ENCODE measurements around the gene POMT2. TPM values are rescaled to one million over a fixed set of nuclear protein-coding genes. Genes with fewer than 3 reads are reported as not detected.
"Not testable (repeated sequence)": the region's sequence is repeated elsewhere in the genome, so short reads cannot be mapped to it uniquely, and the experiment has no call there.

Gene POMT2
- total RNA-seq, 1 donor from 2014 or later = 6.9 TPM

GRCh38 chr14:77324816-77325745 lies 4.4 kb upstream of the POMT2 start:
- DNase-seq (ENCODE audit: low read depth in 2 of 2) = no peak

GRCh38 chr14:77324289-77324688 lies 3.6 kb upstream of the POMT2 start:
- no peak for DNase-seq (ENCODE audit: low read depth in 2 of 2)

GRCh38 chr14:77323571-77323970 lies 2.9 kb upstream of the POMT2 start:
- no peak for DNase-seq (ENCODE audit: low read depth in 2 of 2)

- no peak for DNase-seq (ENCODE audit: low read depth in 2 of 2)
Measured at GRCh38 chr14:77322951-77323350, 2.3 kb upstream of the POMT2 start.

GRCh38 chr14:77322250-77322902 lies 1.7 kb upstream of the POMT2 start:
- no peak for DNase-seq (ENCODE audit: low read depth in 2 of 2)

GRCh38 chr14:77319422-77319821 lies 1.3 kb downstream of the POMT2 start:
- peak in 1 of 2 donors; percentile 23 for DNase-seq (ENCODE audit: low read depth in 2 of 2)

GRCh38 chr14:77318756-77319155 lies 1.9 kb downstream of the POMT2 start:
- not testable (repeated sequence) for DNase-seq (ENCODE audit: low read depth in 2 of 2)

- DNase-seq (ENCODE audit: low read depth in 2 of 2) = no peak
Measured at GRCh38 chr14:77318006-77318553, 2.6 kb downstream of the POMT2 start.

GRCh38 chr14:77316872-77317301 lies 3.8 kb downstream of the POMT2 start:
- DNase-seq (ENCODE audit: low read depth in 2 of 2) = no peak

GRCh38 chr14:77316195-77316505 lies 4.5 kb downstream of the POMT2 start:
- no peak for DNase-seq (ENCODE audit: low read depth in 2 of 2)

- no peak for DNase-seq (ENCODE audit: low read depth in 2 of 2)
Measured at GRCh38 chr14:77314539-77315457, 5.9 kb downstream of the POMT2 start.

- peak in 1 of 2 donors; percentile 63 for DNase-seq (ENCODE audit: low read depth in 2 of 2)
Measured at GRCh38 chr14:77314043-77314442, 6.6 kb downstream of the POMT2 start.

- no peak for DNase-seq (ENCODE audit: low read depth in 2 of 2)
Measured at GRCh38 chr14:77313371-77313770, 7.3 kb downstream of the POMT2 start.

- no peak for DNase-seq (ENCODE audit: low read depth in 2 of 2)
Measured at GRCh38 chr14:77311217-77311616, 9.5 kb downstream of the POMT2 start.

GRCh38 chr14:77310026-77310425 lies 10.7 kb downstream of the POMT2 start:
- DNase-seq (ENCODE audit: low read depth in 2 of 2) = no peak

- DNase-seq (ENCODE audit: low read depth in 2 of 2) = peak in 1 of 2 donors; percentile 33
Measured at GRCh38 chr14:77309131-77309530, 11.6 kb downstream of the POMT2 start.

- DNase-seq (ENCODE audit: low read depth in 2 of 2) = peak in 1 of 2 donors; percentile 55
Measured at GRCh38 chr14:77306851-77307496, 13.7 kb downstream of the POMT2 start.

- no peak for DNase-seq (ENCODE audit: low read depth in 2 of 2)
Measured at GRCh38 chr14:77306416-77306815, 14.3 kb downstream of the POMT2 start.

- DNase-seq (ENCODE audit: low read depth in 2 of 2) = no peak
Measured at GRCh38 chr14:77305696-77306095, 15.0 kb downstream of the POMT2 start.

GRCh38 chr14:77303417-77304156 lies 17.1 kb downstream of the POMT2 start:
- peak; percentile 70 to 96 for DNase-seq (ENCODE audit: low read depth in 2 of 2)
